H1 (cell line): ENCODE data around the gene CRYBG1.

Source experiments
- CHD2 ChIP-seq: IDR thresholded peaks from 2 replicates; pipeline ENCODE4 v1.6.1; 2012; ENCODE audit warnings: low read length, improper control_type of control experiment
- EP300 ChIP-seq, 2 experiments: IDR thresholded peaks; 1 replicate in 1 of 2; 2 replicates in 1 of 2; pipeline ENCODE4 v1.6.1; 2011 to 2012; ENCODE audit warnings: low read depth in 2 of 2, low read length in 2 of 2, mild to moderate bottlenecking in 2 of 2, borderline replicate concordance in 1 of 2, inconsistent platforms in 1 of 2, moderate library complexity in 1 of 2
- EZH2 ChIP-seq: fragments of 200-600 bp; sonication (generic); IDR thresholded peaks from 2 replicates; pipeline ENCODE4 v1.7.1; 2012; ENCODE audit warnings: low read depth, mild to moderate bottlenecking, moderate library complexity, low read length, inconsistent platforms; ENCODE audit not compliant: severe bottlenecking
- JUN ChIP-seq: IDR thresholded peaks from 2 replicates; pipeline ENCODE4 v1.6.1; 2011; ENCODE audit warnings: low read depth, mild to moderate bottlenecking, improper control_type of control experiment, low read length
- MAX ChIP-seq: IDR thresholded peaks from 2 replicates; pipeline ENCODE4 v1.6.1; 2012; ENCODE audit warnings: inconsistent platforms
- POLR2A ChIP-seq, 2 experiments: IDR thresholded peaks; 1 replicate in 1 of 2; 2 replicates in 1 of 2; pipeline ENCODE4 v1.6.1; 2011; ENCODE audit warnings: low read depth in 2 of 2, low read length in 2 of 2, mild to moderate bottlenecking in 2 of 2; ENCODE audit errors: control extremely low read depth in 1 of 2
- SIX5 ChIP-seq: IDR thresholded peaks from 2 replicates; pipeline ENCODE4 v1.6.1; 2011; ENCODE audit warnings: mild to moderate bottlenecking, low read depth, low read length
- TEAD4 ChIP-seq: IDR thresholded peaks from 2 replicates; pipeline ENCODE4 v1.6.1; 2012; ENCODE audit warnings: low read depth, low read length, inconsistent platforms, mixed read lengths
- ZNF274 ChIP-seq: IDR thresholded peaks from 2 replicates; pipeline ENCODE4 v1.7.0; 2012; ENCODE audit warnings: low read length, borderline replicate concordance; ENCODE audit errors: extremely low read depth
- TF ChIP-seq, protein P1 (sequence below), 3 experiments: IDR thresholded peaks; 1 replicate in 2 of 3; 2 replicates in 1 of 3; pipeline versions ENCODE4 v1.5.1 to v1.6.1; 2011; ENCODE audit warnings: low read length in 3 of 3, mild to moderate bottlenecking in 3 of 3, inconsistent platforms in 2 of 3, low read depth in 1 of 3, moderate library complexity in 1 of 3; ENCODE audit not compliant: insufficient read depth in 1 of 3; ENCODE audit errors: control extremely low read depth in 1 of 3
- TF ChIP-seq, protein P2 (sequence below): IDR thresholded peaks from 2 replicates; pipeline ENCODE4 v1.6.1; 2011; ENCODE audit warnings: low read length, improper control_type of control experiment

GRCh38 chr6:106525882-106526275 lies 165.4 kb downstream of the CRYBG1 start:
- TF ChIP-seq POLR2A (IDR thresholded peaks at IDR 0.05; ENCODE audit: control extremely low read depth in 1 of 2, low read depth in 2 of 2, low read length in 2 of 2) (no peak), EZH2 (no peak), JUN (no peak), EP300 (IDR thresholded peaks at IDR 0.05; ENCODE audit: borderline replicate concordance in 1 of 2, low read depth in 2 of 2, low read length in 2 of 2) (no peak), MAX (no peak), ZNF274 (no peak), TEAD4 (no peak), CHD2 (no peak), SIX5 (no peak)
- TF ChIP-seq, protein P1, sequence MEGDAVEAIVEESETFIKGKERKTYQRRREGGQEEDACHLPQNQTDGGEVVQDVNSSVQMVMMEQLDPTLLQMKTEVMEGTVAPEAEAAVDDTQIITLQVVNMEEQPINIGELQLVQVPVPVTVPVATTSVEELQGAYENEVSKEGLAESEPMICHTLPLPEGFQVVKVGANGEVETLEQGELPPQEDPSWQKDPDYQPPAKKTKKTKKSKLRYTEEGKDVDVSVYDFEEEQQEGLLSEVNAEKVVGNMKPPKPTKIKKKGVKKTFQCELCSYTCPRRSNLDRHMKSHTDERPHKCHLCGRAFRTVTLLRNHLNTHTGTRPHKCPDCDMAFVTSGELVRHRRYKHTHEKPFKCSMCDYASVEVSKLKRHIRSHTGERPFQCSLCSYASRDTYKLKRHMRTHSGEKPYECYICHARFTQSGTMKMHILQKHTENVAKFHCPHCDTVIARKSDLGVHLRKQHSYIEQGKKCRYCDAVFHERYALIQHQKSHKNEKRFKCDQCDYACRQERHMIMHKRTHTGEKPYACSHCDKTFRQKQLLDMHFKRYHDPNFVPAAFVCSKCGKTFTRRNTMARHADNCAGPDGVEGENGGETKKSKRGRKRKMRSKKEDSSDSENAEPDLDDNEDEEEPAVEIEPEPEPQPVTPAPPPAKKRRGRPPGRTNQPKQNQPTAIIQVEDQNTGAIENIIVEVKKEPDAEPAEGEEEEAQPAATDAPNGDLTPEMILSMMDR (IDR thresholded peaks at IDR 0.05; ENCODE audit: control extremely low read depth in 1 of 3, insufficient read depth in 1 of 3, low read depth in 1 of 3, low read length in 3 of 3), result no peak
- TF ChIP-seq, protein P2, sequence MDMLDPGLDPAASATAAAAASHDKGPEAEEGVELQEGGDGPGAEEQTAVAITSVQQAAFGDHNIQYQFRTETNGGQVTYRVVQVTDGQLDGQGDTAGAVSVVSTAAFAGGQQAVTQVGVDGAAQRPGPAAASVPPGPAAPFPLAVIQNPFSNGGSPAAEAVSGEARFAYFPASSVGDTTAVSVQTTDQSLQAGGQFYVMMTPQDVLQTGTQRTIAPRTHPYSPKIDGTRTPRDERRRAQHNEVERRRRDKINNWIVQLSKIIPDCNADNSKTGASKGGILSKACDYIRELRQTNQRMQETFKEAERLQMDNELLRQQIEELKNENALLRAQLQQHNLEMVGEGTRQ, result no peak
